ENCODE measurements around the gene TCAF1. TPM values are rescaled to one million over a fixed set of nuclear protein-coding genes. Genes with fewer than 3 reads are reported as not detected.
A peak's percentile ranks its signal among the peaks of the same experiment; 100 is the strongest.

The TCAF1 gene
- total and polyA plus RNA-seq, 8 donors, result 9.7 to 94.6 (median 23.6) TPM

- no peak for TF ChIP-seq CTCF (IDR thresholded peaks at IDR 0.05)
- TF ChIP-seq POLR2AphosphoS5 (IDR thresholded peaks at IDR 0.05), result no peak
- no peak for TF ChIP-seq EP300 (IDR thresholded peaks at IDR 0.05)
- TF ChIP-seq POLR2A (IDR thresholded peaks at IDR 0.05), result no peak
- no peaks in the 10 kb centered on the region for H3K9me3 ChIP-seq
- H3K27me3 ChIP-seq, result peaks cover 0 to 7% (median 0%) of the 10 kb centered on the region in 3 donors
- no peak for DNase-seq
- WGBS, 5 donors, result 66 to 82% (median 72%) methylated on average over 11 of the region's 11 CpGs
- H3K4me1 ChIP-seq, result peaks cover 0 to 65% (median 24%) of the 10 kb centered on the region in 4 donors
- intact Hi-C loops (cut with DNase I; ENCODE audit: low total_unique reads), result no loop called here
- peaks cover 0 to 4% (median 0%) of the 10 kb centered on the region in 4 donors for H3K36me3 ChIP-seq
- peak overlapping the region in 2 of 5 donors; percentile 55 to 72 for H3K27ac ChIP-seq
- H3K4me3 ChIP-seq, result peak overlapping the region; percentile 41 to 50 (median 48)
Measured at GRCh38 chr7:143884241-143884968, 17.6 kb downstream of the TCAF1 start.

GRCh38 chr7:143882604-143883078 lies 19.3 kb downstream of the TCAF1 start:
- 0 to 5% (median 3%) methylated on average over 15 to 28 of the region's 28 CpGs for WGBS, 5 donors
- peak overlapping the region; percentile 53 to 86 (median 70) for H3K27ac ChIP-seq

GRCh38 chr7:143882020-143882603 lies 19.9 kb downstream of the TCAF1 start:
- no peaks in the 10 kb centered on the region for H3K36me3 ChIP-seq
- no peak for TF ChIP-seq POLR2A (IDR thresholded peaks at IDR 0.05)
- H3K4me3 ChIP-seq, result peak overlapping the region; percentile 49 to 64 (median 56)
- H3K27me3 ChIP-seq, result peaks cover 0 to 7% (median 0%) of the 10 kb centered on the region in 3 donors
- peak in 1 of 2 donors; percentile 94 for DNase-seq
- H3K4me1 ChIP-seq, result peaks cover 0 to 53% (median 24%) of the 10 kb centered on the region in 4 donors
- H3K9me3 ChIP-seq, result no peaks in the 10 kb centered on the region
- peak overlapping the region; percentile 41 to 86 (median 70) for H3K27ac ChIP-seq
- WGBS, 5 donors, result 14 to 22% (median 14%) methylated on average over 16 to 21 of the region's 21 CpGs
- intact Hi-C loops (cut with DNase I; ENCODE audit: low total_unique reads), result no loop called here

More at GRCh38 chr7:143882604-143883078, 19.3 kb downstream of the TCAF1 start:
- TF ChIP-seq POLR2AphosphoS5 (IDR thresholded peaks at IDR 0.05), result peak in 1 of 3 donors; percentile 49
- no peak for TF ChIP-seq EP300 (IDR thresholded peaks at IDR 0.05)
- Histone ChIP-seq H3K4me1 (peaks cover 0 to 58% (median 24%) of the 10 kb centered on the region in 4 donors), H3K36me3 (no peaks in the 10 kb centered on the region), H3K4me3 (peak overlapping the region; percentile 49 to 64 (median 56)), H3K27me3 (peaks cover 0 to 7% (median 0%) of the 10 kb centered on the region in 3 donors), H3K9me3 (no peaks in the 10 kb centered on the region)
- intact Hi-C loops (cut with DNase I; ENCODE audit: low total_unique reads), result no loop called here
- peak; percentile 39 to 94 for DNase-seq

GRCh38 chr7:143878884-143879283 lies 23.1 kb downstream of the TCAF1 start:
- 61 to 88% (median 83%) methylated on average over 4 of the region's 4 CpGs for WGBS, 5 donors
- no peak for TF ChIP-seq CTCF (IDR thresholded peaks at IDR 0.05)
- no peak for TF ChIP-seq EP300 (IDR thresholded peaks at IDR 0.05)
- TF ChIP-seq POLR2A (IDR thresholded peaks at IDR 0.05), result no peak
- TF ChIP-seq POLR2AphosphoS5 (IDR thresholded peaks at IDR 0.05), result no peak
- H3K36me3 ChIP-seq, result peaks cover 0 to 22% (median 19%) of the 10 kb centered on the region in 4 donors
- no peak for DNase-seq
- no peaks in the 10 kb centered on the region for H3K27me3 ChIP-seq
- intact Hi-C loops (cut with DNase I; ENCODE audit: low total_unique reads), result no loop called here
- no peaks in the 10 kb centered on the region for H3K9me3 ChIP-seq
- peaks cover 0 to 29% (median 15%) of the 10 kb centered on the region in 4 donors for H3K4me1 ChIP-seq
- H3K4me3 ChIP-seq, result no peak overlapping the region
- no peak overlapping the region for H3K27ac ChIP-seq

GRCh38 chr7:143877098-143877497 lies 24.9 kb downstream of the TCAF1 start:
- H3K4me1 ChIP-seq, result peaks cover 0 to 15% (median 6%) of the 10 kb centered on the region in 4 donors
- DNase-seq, result no peak
- H3K27me3 ChIP-seq, result no peaks in the 10 kb centered on the region
- H3K27ac ChIP-seq, result no peak overlapping the region
- no peaks in the 10 kb centered on the region for H3K9me3 ChIP-seq
- intact Hi-C loops (cut with DNase I; ENCODE audit: low total_unique reads), result no loop called here
- peaks cover 0 to 22% (median 19%) of the 10 kb centered on the region in 4 donors for H3K36me3 ChIP-seq
- TF ChIP-seq POLR2AphosphoS5 (IDR thresholded peaks at IDR 0.05) (no peak), POLR2A (IDR thresholded peaks at IDR 0.05) (no peak), CTCF (IDR thresholded peaks at IDR 0.05) (no peak), EP300 (IDR thresholded peaks at IDR 0.05) (no peak)
- 80 to 93% (median 89%) methylated on average over 3 of the region's 3 CpGs for WGBS, 5 donors
- no peak overlapping the region for H3K4me3 ChIP-seq
